ENCODE data around the gene SUN1.
A peak's percentile ranks its signal among the peaks of the same experiment; 100 is the strongest.
"Not testable (repeated sequence)": the region's sequence is repeated elsewhere in the genome, so short reads cannot be mapped to it uniquely, and the experiment has no call there.

Gene SUN1

DNA sequence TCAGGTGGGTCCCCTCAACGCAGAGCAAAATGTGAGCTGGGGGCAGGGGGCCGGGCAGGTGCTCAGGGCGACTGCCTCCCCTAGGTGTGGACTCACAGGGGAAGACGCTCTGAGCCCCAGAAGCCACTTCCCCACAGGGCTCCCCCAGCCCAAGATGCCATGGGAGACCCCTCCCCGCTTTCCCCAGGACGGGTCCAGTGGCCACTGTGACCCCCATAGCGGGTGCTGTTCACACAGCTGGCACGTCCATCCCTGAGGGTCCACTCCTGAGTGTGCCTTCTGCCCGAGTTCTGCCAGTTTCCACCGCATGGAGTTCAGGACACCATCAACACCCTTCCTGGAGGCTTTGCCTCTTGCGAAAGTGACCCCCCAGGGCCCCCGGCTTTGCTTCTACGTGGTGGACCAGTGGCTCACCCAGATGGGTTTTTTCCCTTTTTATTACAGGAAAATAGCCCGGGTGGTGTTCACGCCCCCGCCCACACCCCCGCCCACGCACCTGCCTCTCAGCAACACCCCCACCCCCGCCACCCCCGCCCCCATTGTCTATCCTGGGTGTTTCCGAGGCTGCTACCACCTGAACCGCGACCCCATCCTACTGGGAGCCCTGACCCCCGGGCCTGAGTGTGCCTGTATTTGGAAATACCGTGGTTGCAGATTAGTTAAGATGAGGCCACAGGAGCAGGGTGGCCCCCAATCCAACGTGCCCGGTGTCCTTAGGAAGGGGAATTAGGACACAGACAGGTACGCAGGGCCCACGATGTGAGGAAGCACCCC is 90.2 kb downstream of the SUN1 start:
- peak; percentile 43 for DNase-seq

DNA sequence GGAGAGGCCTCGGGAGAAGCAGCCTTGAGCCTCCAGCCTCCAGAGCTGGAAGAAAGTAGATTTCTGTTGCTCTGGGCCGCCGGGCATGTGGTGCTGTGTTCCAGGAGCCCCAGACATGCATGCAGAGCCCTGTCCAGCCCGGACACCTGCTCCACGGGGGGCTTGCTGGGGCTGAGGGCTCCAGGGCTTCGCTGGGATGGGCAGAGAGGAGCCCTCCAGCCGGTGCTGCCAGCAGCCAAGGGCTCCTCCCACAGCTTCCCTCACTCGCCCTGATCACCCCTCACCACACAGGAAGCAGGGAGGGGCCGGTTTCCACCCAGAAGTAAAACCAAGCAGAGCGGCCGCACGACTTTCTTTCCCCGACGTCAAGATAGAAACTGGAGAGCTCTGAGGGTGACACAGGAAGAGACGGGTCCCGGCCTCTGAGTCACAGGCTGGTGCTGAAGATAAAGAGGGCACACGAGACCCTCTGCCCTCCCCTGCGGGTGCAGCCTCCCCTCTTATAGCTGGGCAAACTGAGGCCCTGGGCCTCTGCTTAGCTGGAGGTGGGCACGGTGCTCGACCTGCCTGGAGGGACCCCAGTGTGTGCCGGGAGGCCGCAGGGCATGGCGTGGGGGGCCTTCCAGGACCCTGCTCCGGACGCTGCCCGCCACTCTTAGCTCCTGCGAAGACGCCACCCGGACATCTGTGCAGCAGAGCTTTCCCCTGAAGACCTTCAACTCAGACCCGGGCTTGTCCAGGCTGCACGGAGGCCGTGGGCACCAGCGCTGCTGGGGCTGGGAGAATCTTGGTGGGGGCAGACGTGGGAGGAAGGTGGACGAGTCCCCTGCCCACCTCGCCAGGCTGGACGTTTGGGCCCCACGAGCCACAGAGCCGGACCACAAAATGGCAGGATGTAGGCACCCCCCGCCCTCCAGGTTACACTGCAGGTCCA is 91.1 kb downstream of the SUN1 start:
- DNase-seq = peak; percentile 97

DNA sequence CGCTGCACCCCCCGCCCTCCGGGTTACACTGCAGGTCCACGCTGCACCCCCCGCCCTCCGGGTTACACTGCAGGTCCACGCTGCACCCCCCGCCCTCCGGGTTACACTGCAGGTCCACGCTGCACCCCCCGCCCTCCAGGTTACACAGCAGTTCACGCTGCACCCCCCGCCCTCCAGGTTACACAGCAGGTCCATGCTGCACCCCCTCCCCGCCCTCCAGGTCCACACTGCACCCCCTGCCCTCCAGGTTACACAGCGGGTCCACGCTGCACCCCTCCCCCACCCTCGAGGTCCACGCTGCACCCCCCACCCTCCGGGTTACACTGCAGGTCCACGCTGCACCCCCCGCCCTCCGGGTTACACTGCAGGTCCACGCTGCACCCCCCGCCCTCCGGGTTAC is 91.8 kb downstream of the SUN1 start:
- not testable (repeated sequence) for DNase-seq

Data from activated CD4-positive, alpha-beta T cell treated with anti-CD3 and anti-CD28 coated beads, Interleukin-2, amount 50 U/mL, for 16 hours (primary cell).